Endothelial cell (in vitro differentiated cells): ENCODE measurements around the gene SRSF8. TPM values are rescaled to one million over a fixed set of nuclear protein-coding genes. Genes with fewer than 3 reads are reported as not detected.
A peak's percentile ranks its signal among the peaks of the same experiment; 100 is the strongest.

Experiments
- DNase-seq: peaks from one replicate; pipeline ENCODE4 v3.0.0; 2021; ENCODE audit warnings: low spot score
- H3K27ac Mint-ChIP-seq: one replicate; pipeline ENCODE4 v1.8.0; 2021; ENCODE audit warnings: mixed read lengths, inconsistent platforms; ENCODE audit not compliant: unreplicated experiment
- H3K27me3 Mint-ChIP-seq: one replicate; pipeline ENCODE4 v1.8.0; 2021; ENCODE audit warnings: mild to moderate bottlenecking, moderate library complexity, mixed read lengths, inconsistent platforms; ENCODE audit not compliant: unreplicated experiment
- H3K36me3 Mint-ChIP-seq: one replicate; pipeline ENCODE4 v1.8.0; 2021; ENCODE audit warnings: mild to moderate bottlenecking, low read depth, mixed read lengths, inconsistent platforms; ENCODE audit not compliant: unreplicated experiment
- H3K4me1 Mint-ChIP-seq: one replicate; pipeline ENCODE4 v1.8.0; 2021; ENCODE audit warnings: mild to moderate bottlenecking, mixed read lengths, inconsistent platforms; ENCODE audit not compliant: unreplicated experiment
- H3K4me3 Mint-ChIP-seq: one replicate; pipeline ENCODE4 v1.8.0; 2021; ENCODE audit warnings: mild to moderate bottlenecking, mixed read lengths, inconsistent platforms; ENCODE audit not compliant: unreplicated experiment
- H3K9me3 Mint-ChIP-seq: one replicate; pipeline ENCODE4 v1.8.0; 2021; ENCODE audit warnings: mixed read lengths, inconsistent platforms; ENCODE audit not compliant: unreplicated experiment
- CTCF ChIP-seq: fragments of 200-600 bp; sonication (generic); IDR thresholded peaks from one replicate; pipeline ENCODE4 v1.5.0; 2021; ENCODE audit warnings: antibody characterized with exemption; ENCODE audit not compliant: unreplicated experiment
- total RNA-seq: library from RNA; stranded (reverse); fragmentation: NEBNext Ultra II Directional; extraction: Animal tissue kit (Norgen Biotek cat#: 25700); gene quantifications from one replicate; pipeline ENCODE4 v1.2.1, GENCODE V29; 2021; ENCODE audit not compliant: unreplicated experiment

The SRSF8 gene
- total RNA-seq, 1 donor from 2014 or later = 25.2 TPM

- no peak for DNase-seq
- no peak for TF ChIP-seq CTCF
- Mint-ChIP-seq H3K4me3 (peak overlapping the region; percentile 86), H3K9me3 (no peaks in the 10 kb centered on the region), H3K36me3 (peaks cover 6% of the 10 kb centered on the region), H3K27ac (no peak overlapping the region), H3K27me3 (peaks cover 20% of the 10 kb centered on the region), H3K4me1 (peaks cover 5% of the 10 kb centered on the region)
Observed at GRCh38 chr11:95088946-95089619, 22.4 kb downstream of the SRSF8 start.

- Mint-ChIP-seq H3K4me3 (peak within 1 kb of the TSS; percentile 90), H3K27me3 (peaks cover 20% of the 10 kb centered on the region), H3K27ac (no peak within 1 kb of the TSS), H3K9me3 (no peaks in the 10 kb centered on the region), H3K4me1 (peaks cover 5% of the 10 kb centered on the region), H3K36me3 (peaks cover 6% of the 10 kb centered on the region)
- peak; percentile 77 for DNase-seq
- no peak for TF ChIP-seq CTCF
Observed at GRCh38 chr11:95089620-95090542, 23.2 kb downstream of the SRSF8 start, which contains the start of gene ENDOD1. Gene ENDOD1, plus strand, starts transcription at chr11:95089846. Its CDS starts 82 bp downstream, at chr11:95089928.

- TF ChIP-seq CTCF = no peak
- DNase-seq = no peak
- Mint-ChIP-seq H3K27me3 (peaks cover 20% of the 10 kb centered on the region), H3K4me3 (no peak overlapping the region), H3K9me3 (no peaks in the 10 kb centered on the region), H3K36me3 (peaks cover 6% of the 10 kb centered on the region), H3K4me1 (peaks cover 5% of the 10 kb centered on the region), H3K27ac (no peak overlapping the region)
Observed at GRCh38 chr11:95091663-95092180, 25.0 kb downstream of the SRSF8 start.

GRCh38 chr11:95092549-95093324 lies 26.0 kb downstream of the SRSF8 start:
- no peak overlapping the region for H3K27ac Mint-ChIP-seq
- H3K27me3 Mint-ChIP-seq = peaks cover 23% of the 10 kb centered on the region
- peaks cover 6% of the 10 kb centered on the region for H3K36me3 Mint-ChIP-seq
- H3K4me1 Mint-ChIP-seq = peaks cover 5% of the 10 kb centered on the region
- H3K4me3 Mint-ChIP-seq = no peak overlapping the region
- no peak for DNase-seq
- H3K9me3 Mint-ChIP-seq = no peaks in the 10 kb centered on the region
- TF ChIP-seq CTCF = no peak
